GM12872 (cell line): Measurements from ENCODE around the gene RPL15.

ENCODE experiments used
- CTCF ChIP-seq: IDR thresholded peaks from 3 replicates; pipeline ENCODE4 v1.5.1; 2011; ENCODE audit warnings: low read depth, mild to moderate bottlenecking, low read length, moderate library complexity; ENCODE audit not compliant: insufficient read depth

RPL15 gene

GRCh38 chr3:23900744-23901143 lies 16.2 kb upstream of the RPL15 start:
- no peak for TF ChIP-seq CTCF

- no peak for TF ChIP-seq CTCF
These were observed 12.4 kb upstream of the RPL15 start for GRCh38 chr3:23904545-23904944.

- no peak for TF ChIP-seq CTCF
These were observed 7.6 kb upstream of the RPL15 start for GRCh38 chr3:23909341-23909740.

- no peak for TF ChIP-seq CTCF
These were observed 5.5 kb upstream of the RPL15 start for GRCh38 chr3:23911397-23911796.

GRCh38 chr3:23913182-23913581 lies 3.8 kb upstream of the RPL15 start:
- no peak for TF ChIP-seq CTCF

- TF ChIP-seq CTCF = no peak
These were observed 2.8 kb upstream of the RPL15 start for GRCh38 chr3:23913873-23914743.

GRCh38 chr3:23915537-23916108 lies 1.3 kb upstream of the RPL15 start:
- TF ChIP-seq CTCF = no peak
